Liver (tissue), 9 donors: ENCODE data around the gene ADSS2. TPM values are rescaled to one million over a fixed set of nuclear protein-coding genes. Genes with fewer than 3 reads are reported as not detected.

Experiments used
- DNase-seq: peaks from one replicate; pipeline ENCODE4 v3.0.0-alpha.2; 2017; ENCODE audit warnings: low spot score
- H3K27ac ChIP-seq, 2 donors: one replicate each; pipeline ENCODE4 v1.7.0; 2013; ENCODE audit warnings: inconsistent platforms in 2 of 2, low read length in 2 of 2, control low read depth in 1 of 2, low read depth in 1 of 2, mild to moderate bottlenecking in 1 of 2
- H3K27me3 ChIP-seq, 4 donors: one replicate each; pipeline versions ENCODE4 v1.6.1 to v1.7.0; 2013; ENCODE audit warnings: low read length in 3 of 4, inconsistent platforms in 1 of 4, mild to moderate bottlenecking in 1 of 4, moderate library complexity in 1 of 4; ENCODE audit not compliant: control insufficient read depth in 4 of 4, insufficient read depth in 4 of 4
- H3K36me3 ChIP-seq, 4 donors: one replicate each; pipeline versions ENCODE4 v1.6.1 to v1.7.0; 2013; ENCODE audit warnings: low read length in 3 of 4, mild to moderate bottlenecking in 3 of 4, low read depth in 1 of 4, moderate library complexity in 1 of 4; ENCODE audit not compliant: control insufficient read depth in 4 of 4, insufficient read depth in 3 of 4
- H3K4me1 ChIP-seq, 4 donors: one replicate each; pipeline versions ENCODE4 v1.6.1 to v1.7.0; 2013; ENCODE audit warnings: low read length in 3 of 4, mild to moderate bottlenecking in 3 of 4, moderate library complexity in 1 of 4; ENCODE audit not compliant: control insufficient read depth in 4 of 4, insufficient read depth in 4 of 4
- H3K4me3 ChIP-seq, 3 donors: one replicate each; pipeline versions ENCODE4 v1.6.1 to v1.7.0; 2013; ENCODE audit warnings: low read length in 3 of 3, control low read depth in 1 of 3, low read depth in 1 of 3, mild to moderate bottlenecking in 1 of 3
- H3K9ac ChIP-seq, 2 donors: one replicate each; pipeline ENCODE4 v1.7.0; 2013; ENCODE audit warnings: low read length in 2 of 2, mild to moderate bottlenecking in 2 of 2, moderate library complexity in 2 of 2, control low read depth in 1 of 2, low read depth in 1 of 2
- H3K9me3 ChIP-seq, 4 donors: one replicate each; pipeline versions ENCODE4 v1.6.1 to v1.7.0; 2013; ENCODE audit warnings: low read length in 3 of 4; ENCODE audit not compliant: control insufficient read depth in 4 of 4
- ATF3 ChIP-seq: IDR thresholded peaks from 2 replicates; pipeline ENCODE4 v1.6.1; 2016; ENCODE audit warnings: antibody characterized with exemption
- FOXA1 ChIP-seq: IDR thresholded peaks from 2 replicates; pipeline ENCODE4 v1.6.1; 2016; ENCODE audit warnings: antibody characterized with exemption
- FOXA2 ChIP-seq: IDR thresholded peaks from 2 replicates; pipeline ENCODE4 v1.6.1; 2016; ENCODE audit warnings: antibody characterized with exemption
- GABPA ChIP-seq, 2 donors: IDR thresholded peaks in 1 of 2; conservative IDR thresholded peaks in 1 of 2; 2 replicates each; pipeline ENCODE4 v1.6.1; 2016; ENCODE audit warnings: antibody characterized with exemption in 2 of 2, mild to moderate bottlenecking in 1 of 2, moderate library complexity in 1 of 2
- HNF4A ChIP-seq, 2 donors: conservative IDR thresholded peaks; 2 replicates each; pipeline ENCODE4 v1.6.1; 2016; ENCODE audit warnings: antibody characterized with exemption in 2 of 2, mild to moderate bottlenecking in 2 of 2
- HNF4G ChIP-seq: IDR thresholded peaks from 2 replicates; pipeline ENCODE4 v1.6.1; 2016; ENCODE audit warnings: antibody characterized with exemption
- JUND ChIP-seq, 2 donors: IDR thresholded peaks; 2 replicates each; pipeline ENCODE4 v1.6.1; 2016; ENCODE audit warnings: antibody characterized with exemption in 2 of 2
- MAX ChIP-seq: IDR thresholded peaks from 2 replicates; pipeline ENCODE4 v1.6.1; 2016; ENCODE audit warnings: antibody characterized with exemption
- NR2F2 ChIP-seq: IDR thresholded peaks from 2 replicates; pipeline ENCODE4 v1.6.1; 2016; ENCODE audit warnings: antibody characterized with exemption
- RAD21 ChIP-seq, 2 donors: IDR thresholded peaks; 2 replicates each; pipeline ENCODE4 v1.6.1; 2016; ENCODE audit warnings: antibody characterized with exemption in 2 of 2, mild to moderate bottlenecking in 2 of 2
- RXRA ChIP-seq, 2 donors: IDR thresholded peaks; 2 replicates each; pipeline ENCODE4 v1.6.1; 2017 to 2018; ENCODE audit warnings: antibody characterized with exemption in 2 of 2, mild to moderate bottlenecking in 1 of 2
- SP1 ChIP-seq: IDR thresholded peaks from 2 replicates; pipeline ENCODE4 v1.6.1; 2018; ENCODE audit warnings: antibody characterized with exemption, mild to moderate bottlenecking
- TAF1 ChIP-seq: conservative IDR thresholded peaks from 2 replicates; pipeline ENCODE4 v1.6.1; 2016; ENCODE audit warnings: antibody characterized with exemption, mild to moderate bottlenecking
- YY1 ChIP-seq: IDR thresholded peaks from 2 replicates; pipeline ENCODE4 v1.6.1; 2016; ENCODE audit warnings: antibody characterized with exemption, mild to moderate bottlenecking
- ZBTB33 ChIP-seq: IDR thresholded peaks from 2 replicates; pipeline ENCODE4 v1.6.1; 2016; ENCODE audit warnings: antibody characterized with exemption
- WGBS: extraction: QIAGEN DNeasy Blood & Tissue Kit; methylation state at CpG from one replicate; pipeline ENCODE4 v1.1.7; 2013; 5-methylcytosine and 5-hydroxymethylcytosine counted together
- polyA plus RNA-seq, 2 donors: library from polyadenylated mRNA; stranded (reverse) in 1 of 2; unstranded in 1 of 2; fragments of 200-250 nt in 1 of 2; fragments of >200 nt in 1 of 2; fragmentation: Nextera tagmentation in 1 of 2; extraction: Ambion mirVana in 1 of 2; gene quantifications; one replicate each; pipeline versions ENCODE4 v1.2.1 to v1.2.3, GENCODE V29; 2013 to 2015
- total RNA-seq, 2 donors: library from RNA; depleted of rRNA; stranded (reverse); fragments of >200 nt; gene quantifications; one replicate each; pipeline ENCODE4 v1.2.3, GENCODE V29; 2014
- TF ChIP-seq, protein P1 (sequence below): IDR thresholded peaks from 2 replicates; pipeline ENCODE4 v1.6.1; 2016; ENCODE audit warnings: antibody characterized with exemption, mild to moderate bottlenecking
- donor health status: healthy.
- donor health status: healthy.
- donor health status: healthy.
- donor health status: healthy.
- donor health status: healthy.

Gene ADSS2
- total and polyA plus RNA-seq, 4 donors = 7.3 to 17.3 (median 12.6) TPM

DNA sequence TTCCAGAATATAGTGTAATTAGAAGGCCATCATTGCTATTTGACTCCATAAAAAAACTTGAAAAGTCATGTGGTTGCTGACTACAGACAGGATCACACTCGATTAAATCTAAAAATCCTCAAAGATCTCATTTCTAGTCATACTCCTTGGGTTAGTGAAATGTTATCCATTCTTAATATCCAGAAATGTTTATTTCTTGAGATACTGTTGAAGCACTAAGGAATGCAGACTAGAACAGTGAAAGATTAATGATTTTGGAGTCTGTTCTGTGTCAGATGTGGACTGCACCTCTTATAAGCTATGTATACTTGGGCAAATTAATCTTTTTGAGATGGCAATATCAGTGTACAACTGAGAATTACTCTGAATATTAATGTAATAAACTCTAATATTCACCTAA, 65.1 kb downstream of the ADSS2 start:
- Histone ChIP-seq H3K4me3 (no peak overlapping the region), H3K9me3 (no peaks in the 10 kb centered on the region), H3K36me3 (no peaks in the 10 kb centered on the region), H3K4me1 (no peaks in the 10 kb centered on the region), H3K27me3 (no peaks in the 10 kb centered on the region), H3K9ac (no peak overlapping the region), H3K27ac (no peak overlapping the region)
- no peak for DNase-seq
- WGBS = 86% methylated on average over 1 of the region's 1 CpG
- TF ChIP-seq JUND (IDR thresholded peaks at IDR 0.05) (no peak), HNF4G (no peak), GABPA (IDR thresholded peaks at IDR 0.05 in 1 of 2, conservative IDR thresholded peaks at IDR 0.05 in 1 of 2) (no peak), ZBTB33 (no peak)

DNA sequence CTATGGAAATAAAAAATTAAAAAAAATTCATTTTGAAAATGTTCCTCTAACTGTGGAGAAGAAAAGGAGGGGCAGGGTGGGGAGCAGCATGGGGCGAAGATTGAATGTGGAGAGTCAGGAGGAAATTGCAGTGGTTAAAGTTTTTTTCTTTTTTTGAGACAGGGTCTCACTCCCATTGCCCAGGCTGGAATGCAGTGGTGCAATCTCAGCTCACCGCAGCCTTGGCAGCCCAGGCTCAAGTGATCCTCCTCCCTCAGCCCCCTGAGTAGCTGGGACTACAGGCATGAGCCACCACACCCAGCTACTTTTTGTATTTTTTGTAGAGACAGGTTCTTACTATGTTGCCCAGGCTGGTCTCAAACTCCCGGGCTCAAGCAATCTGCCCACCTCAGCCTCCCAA, 67.6 kb downstream of the ADSS2 start:
- Histone ChIP-seq H3K9ac (no peak overlapping the region), H3K9me3 (no peaks in the 10 kb centered on the region), H3K4me1 (no peaks in the 10 kb centered on the region), H3K27me3 (no peaks in the 10 kb centered on the region), H3K36me3 (no peaks in the 10 kb centered on the region), H3K27ac (no peak overlapping the region), H3K4me3 (no peak overlapping the region)
- TF ChIP-seq RAD21 (IDR thresholded peaks at IDR 0.05) (no peak), FOXA1 (no peak), JUND (IDR thresholded peaks at IDR 0.05) (no peak), MAX (no peak), HNF4A (conservative IDR thresholded peaks at IDR 0.05) (no peak), RXRA (IDR thresholded peaks at IDR 0.05) (no peak), ZBTB33 (no peak), SP1 (no peak), FOXA2 (no peak), GABPA (IDR thresholded peaks at IDR 0.05 in 1 of 2, conservative IDR thresholded peaks at IDR 0.05 in 1 of 2) (no peak), NR2F2 (no peak), HNF4G (no peak), ATF3 (no peak), TAF1 (no peak), YY1 (no peak)
- TF ChIP-seq, protein P1, sequence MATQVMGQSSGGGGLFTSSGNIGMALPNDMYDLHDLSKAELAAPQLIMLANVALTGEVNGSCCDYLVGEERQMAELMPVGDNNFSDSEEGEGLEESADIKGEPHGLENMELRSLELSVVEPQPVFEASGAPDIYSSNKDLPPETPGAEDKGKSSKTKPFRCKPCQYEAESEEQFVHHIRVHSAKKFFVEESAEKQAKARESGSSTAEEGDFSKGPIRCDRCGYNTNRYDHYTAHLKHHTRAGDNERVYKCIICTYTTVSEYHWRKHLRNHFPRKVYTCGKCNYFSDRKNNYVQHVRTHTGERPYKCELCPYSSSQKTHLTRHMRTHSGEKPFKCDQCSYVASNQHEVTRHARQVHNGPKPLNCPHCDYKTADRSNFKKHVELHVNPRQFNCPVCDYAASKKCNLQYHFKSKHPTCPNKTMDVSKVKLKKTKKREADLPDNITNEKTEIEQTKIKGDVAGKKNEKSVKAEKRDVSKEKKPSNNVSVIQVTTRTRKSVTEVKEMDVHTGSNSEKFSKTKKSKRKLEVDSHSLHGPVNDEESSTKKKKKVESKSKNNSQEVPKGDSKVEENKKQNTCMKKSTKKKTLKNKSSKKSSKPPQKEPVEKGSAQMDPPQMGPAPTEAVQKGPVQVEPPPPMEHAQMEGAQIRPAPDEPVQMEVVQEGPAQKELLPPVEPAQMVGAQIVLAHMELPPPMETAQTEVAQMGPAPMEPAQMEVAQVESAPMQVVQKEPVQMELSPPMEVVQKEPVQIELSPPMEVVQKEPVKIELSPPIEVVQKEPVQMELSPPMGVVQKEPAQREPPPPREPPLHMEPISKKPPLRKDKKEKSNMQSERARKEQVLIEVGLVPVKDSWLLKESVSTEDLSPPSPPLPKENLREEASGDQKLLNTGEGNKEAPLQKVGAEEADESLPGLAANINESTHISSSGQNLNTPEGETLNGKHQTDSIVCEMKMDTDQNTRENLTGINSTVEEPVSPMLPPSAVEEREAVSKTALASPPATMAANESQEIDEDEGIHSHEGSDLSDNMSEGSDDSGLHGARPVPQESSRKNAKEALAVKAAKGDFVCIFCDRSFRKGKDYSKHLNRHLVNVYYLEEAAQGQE = no peak
- 94% methylated on average over 3 of the region's 3 CpGs for WGBS
- no peak for DNase-seq
